Glutamatergic neuron (in vitro differentiated cells): Measurements from ENCODE around the gene MAPKAP1. TPM values are rescaled to one million over a fixed set of nuclear protein-coding genes. Genes with fewer than 3 reads are reported as not detected.

Experiments
- DNase-seq: peaks from one replicate; pipeline ENCODE4 v3.0.0; 2022
- H3K27ac Mint-ChIP-seq: one replicate; pipeline ENCODE4 v1.8.0; 2020; ENCODE audit warnings: mild to moderate bottlenecking, mixed read lengths, inconsistent platforms; ENCODE audit not compliant: unreplicated experiment
- H3K27me3 Mint-ChIP-seq: one replicate; pipeline ENCODE4 v1.8.0; 2020; ENCODE audit warnings: mild to moderate bottlenecking, moderate library complexity, mixed read lengths, inconsistent platforms; ENCODE audit not compliant: unreplicated experiment
- H3K36me3 Mint-ChIP-seq: one replicate; pipeline ENCODE4 v1.8.0; 2020; ENCODE audit warnings: mild to moderate bottlenecking, mixed read lengths, inconsistent platforms; ENCODE audit not compliant: unreplicated experiment
- H3K4me1 Mint-ChIP-seq: one replicate; pipeline ENCODE4 v1.8.0; 2020; ENCODE audit warnings: mild to moderate bottlenecking, low read depth, mixed read lengths, inconsistent platforms; ENCODE audit not compliant: unreplicated experiment
- H3K4me3 Mint-ChIP-seq: one replicate; pipeline ENCODE4 v1.8.0; 2020; ENCODE audit warnings: mild to moderate bottlenecking, mixed read lengths, inconsistent platforms; ENCODE audit not compliant: unreplicated experiment
- H3K9me3 Mint-ChIP-seq: one replicate; pipeline ENCODE4 v1.8.0; 2020; ENCODE audit warnings: mild to moderate bottlenecking, moderate library complexity, mixed read lengths, inconsistent platforms; ENCODE audit not compliant: unreplicated experiment
- total RNA-seq: library from RNA; stranded (reverse); fragmentation: NEBNext Ultra II Directional; extraction: Animal tissue kit (Norgen Biotek cat#: 25700); gene quantifications from one replicate; pipeline ENCODE4 v1.2.1, GENCODE V29; 2021; ENCODE audit not compliant: unreplicated experiment
- TF ChIP-seq, protein P1 (sequence below): fragments of 200-600 bp; sonication (generic); IDR thresholded peaks from one replicate; pipeline ENCODE4 v1.5.0; 2021; ENCODE audit not compliant: partially characterized antibody, unreplicated experiment

MAPKAP1 gene
- total RNA-seq, 1 donor from 2014 or later = 59.6 TPM

DNA sequence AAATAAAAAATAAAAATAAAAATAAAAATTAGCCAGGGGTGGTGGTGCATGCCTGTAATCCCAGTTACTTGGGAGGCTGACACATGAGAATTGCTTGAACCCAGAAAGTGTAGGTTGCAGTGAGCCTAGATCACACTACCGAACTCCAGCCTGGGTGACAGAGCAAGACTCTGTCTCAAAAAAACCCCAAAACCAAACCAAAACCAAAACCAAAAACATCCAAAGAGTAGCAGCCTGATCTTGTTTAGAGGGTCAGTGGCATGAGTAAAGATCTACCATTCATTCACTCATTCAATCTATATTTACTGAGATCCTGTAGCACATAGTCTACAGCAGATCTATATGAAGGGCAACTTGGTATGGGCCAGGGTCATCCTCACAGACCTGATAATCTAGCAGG lies 202.4 kb downstream of the MAPKAP1 start:
- H3K4me1 Mint-ChIP-seq = peaks cover 6% of the 10 kb centered on the region
- TF ChIP-seq, protein P1, sequence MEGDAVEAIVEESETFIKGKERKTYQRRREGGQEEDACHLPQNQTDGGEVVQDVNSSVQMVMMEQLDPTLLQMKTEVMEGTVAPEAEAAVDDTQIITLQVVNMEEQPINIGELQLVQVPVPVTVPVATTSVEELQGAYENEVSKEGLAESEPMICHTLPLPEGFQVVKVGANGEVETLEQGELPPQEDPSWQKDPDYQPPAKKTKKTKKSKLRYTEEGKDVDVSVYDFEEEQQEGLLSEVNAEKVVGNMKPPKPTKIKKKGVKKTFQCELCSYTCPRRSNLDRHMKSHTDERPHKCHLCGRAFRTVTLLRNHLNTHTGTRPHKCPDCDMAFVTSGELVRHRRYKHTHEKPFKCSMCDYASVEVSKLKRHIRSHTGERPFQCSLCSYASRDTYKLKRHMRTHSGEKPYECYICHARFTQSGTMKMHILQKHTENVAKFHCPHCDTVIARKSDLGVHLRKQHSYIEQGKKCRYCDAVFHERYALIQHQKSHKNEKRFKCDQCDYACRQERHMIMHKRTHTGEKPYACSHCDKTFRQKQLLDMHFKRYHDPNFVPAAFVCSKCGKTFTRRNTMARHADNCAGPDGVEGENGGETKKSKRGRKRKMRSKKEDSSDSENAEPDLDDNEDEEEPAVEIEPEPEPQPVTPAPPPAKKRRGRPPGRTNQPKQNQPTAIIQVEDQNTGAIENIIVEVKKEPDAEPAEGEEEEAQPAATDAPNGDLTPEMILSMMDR = no peak
- no peaks in the 10 kb centered on the region for H3K9me3 Mint-ChIP-seq
- no peak for DNase-seq
- no peaks in the 10 kb centered on the region for H3K36me3 Mint-ChIP-seq
- no peak overlapping the region for H3K27ac Mint-ChIP-seq
- H3K27me3 Mint-ChIP-seq = peaks cover 4% of the 10 kb centered on the region
- no peak overlapping the region for H3K4me3 Mint-ChIP-seq

DNA sequence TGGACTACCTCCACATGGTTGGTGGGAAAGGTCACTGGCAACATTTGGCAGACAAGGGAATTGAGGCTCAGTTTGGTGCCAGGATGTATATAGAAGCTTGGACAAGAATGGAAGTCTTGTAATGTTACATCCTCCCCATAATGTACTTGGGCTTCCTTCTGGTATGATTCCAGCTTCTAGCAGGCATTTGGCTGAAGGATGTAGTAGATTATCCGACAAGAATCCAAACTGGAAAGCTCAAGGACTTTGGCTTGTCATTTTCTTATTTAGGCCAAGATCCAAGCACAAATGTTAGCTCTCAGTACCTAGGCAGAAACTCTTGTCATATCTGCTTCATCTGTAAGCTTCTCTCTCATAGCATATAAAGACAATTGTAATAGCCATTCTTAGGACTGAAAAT lies 209.1 kb downstream of the MAPKAP1 start:
- Mint-ChIP-seq H3K27me3 (peaks cover 5% of the 10 kb centered on the region), H3K9me3 (no peaks in the 10 kb centered on the region), H3K36me3 (no peaks in the 10 kb centered on the region), H3K4me3 (no peak overlapping the region), H3K4me1 (peaks cover 8% of the 10 kb centered on the region), H3K27ac (no peak overlapping the region)
- TF ChIP-seq, protein P1 = no peak
- DNase-seq = no peak

- Mint-ChIP-seq H3K36me3 (no peaks in the 10 kb centered on the region), H3K4me1 (peaks cover 8% of the 10 kb centered on the region), H3K27ac (no peak overlapping the region), H3K4me3 (no peak overlapping the region), H3K9me3 (no peaks in the 10 kb centered on the region), H3K27me3 (peaks cover 5% of the 10 kb centered on the region)
- TF ChIP-seq, protein P1 = no peak
- DNase-seq = no peak
Observed at GRCh38 chr9:125497478-125497877, 209.5 kb downstream of the MAPKAP1 start.

DNA sequence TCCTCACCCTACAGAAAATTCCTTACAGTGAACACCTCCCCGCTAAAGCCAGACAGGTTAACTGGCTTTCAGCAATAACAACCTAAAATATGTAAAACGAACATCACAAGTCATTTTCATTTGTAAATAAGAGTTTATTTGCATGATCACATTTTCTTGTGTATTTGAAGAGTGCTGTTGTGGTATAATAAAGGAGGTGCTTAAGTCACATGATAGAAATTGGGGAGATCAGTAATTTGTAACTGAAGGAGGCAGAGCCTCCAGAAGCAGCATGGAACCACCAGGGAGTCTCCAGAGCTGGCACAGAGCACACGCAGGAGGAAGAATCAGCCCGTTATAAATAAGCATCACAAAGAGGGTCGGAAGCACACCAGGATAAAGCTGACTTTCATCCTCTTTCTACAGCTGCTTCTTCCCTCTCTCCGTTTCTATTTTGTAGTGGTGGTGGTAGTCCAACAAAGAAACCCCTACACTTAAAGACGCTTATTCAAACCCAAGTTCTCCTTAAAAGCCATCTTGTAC lies 210.6 kb downstream of the MAPKAP1 start:
- Mint-ChIP-seq H3K36me3 (no peaks in the 10 kb centered on the region), H3K4me1 (peaks cover 8% of the 10 kb centered on the region), H3K27ac (no peak overlapping the region), H3K4me3 (no peak overlapping the region), H3K9me3 (no peaks in the 10 kb centered on the region), H3K27me3 (peaks cover 5% of the 10 kb centered on the region)
- TF ChIP-seq, protein P1 = no peak
- DNase-seq = no peak

GRCh38 chr9:125495172-125496119 lies 211.6 kb downstream of the MAPKAP1 start:
- Mint-ChIP-seq H3K36me3 (no peaks in the 10 kb centered on the region), H3K27ac (no peak overlapping the region), H3K9me3 (no peaks in the 10 kb centered on the region), H3K4me3 (no peak overlapping the region), H3K4me1 (peaks cover 8% of the 10 kb centered on the region), H3K27me3 (peaks cover 5% of the 10 kb centered on the region)
- TF ChIP-seq, protein P1 = no peak
- DNase-seq = no peak
